ENCODE measurements around the gene MYO15A. TPM values are rescaled to one million over a fixed set of nuclear protein-coding genes. Genes with fewer than 3 reads are reported as not detected.

The MYO15A gene, protein sequence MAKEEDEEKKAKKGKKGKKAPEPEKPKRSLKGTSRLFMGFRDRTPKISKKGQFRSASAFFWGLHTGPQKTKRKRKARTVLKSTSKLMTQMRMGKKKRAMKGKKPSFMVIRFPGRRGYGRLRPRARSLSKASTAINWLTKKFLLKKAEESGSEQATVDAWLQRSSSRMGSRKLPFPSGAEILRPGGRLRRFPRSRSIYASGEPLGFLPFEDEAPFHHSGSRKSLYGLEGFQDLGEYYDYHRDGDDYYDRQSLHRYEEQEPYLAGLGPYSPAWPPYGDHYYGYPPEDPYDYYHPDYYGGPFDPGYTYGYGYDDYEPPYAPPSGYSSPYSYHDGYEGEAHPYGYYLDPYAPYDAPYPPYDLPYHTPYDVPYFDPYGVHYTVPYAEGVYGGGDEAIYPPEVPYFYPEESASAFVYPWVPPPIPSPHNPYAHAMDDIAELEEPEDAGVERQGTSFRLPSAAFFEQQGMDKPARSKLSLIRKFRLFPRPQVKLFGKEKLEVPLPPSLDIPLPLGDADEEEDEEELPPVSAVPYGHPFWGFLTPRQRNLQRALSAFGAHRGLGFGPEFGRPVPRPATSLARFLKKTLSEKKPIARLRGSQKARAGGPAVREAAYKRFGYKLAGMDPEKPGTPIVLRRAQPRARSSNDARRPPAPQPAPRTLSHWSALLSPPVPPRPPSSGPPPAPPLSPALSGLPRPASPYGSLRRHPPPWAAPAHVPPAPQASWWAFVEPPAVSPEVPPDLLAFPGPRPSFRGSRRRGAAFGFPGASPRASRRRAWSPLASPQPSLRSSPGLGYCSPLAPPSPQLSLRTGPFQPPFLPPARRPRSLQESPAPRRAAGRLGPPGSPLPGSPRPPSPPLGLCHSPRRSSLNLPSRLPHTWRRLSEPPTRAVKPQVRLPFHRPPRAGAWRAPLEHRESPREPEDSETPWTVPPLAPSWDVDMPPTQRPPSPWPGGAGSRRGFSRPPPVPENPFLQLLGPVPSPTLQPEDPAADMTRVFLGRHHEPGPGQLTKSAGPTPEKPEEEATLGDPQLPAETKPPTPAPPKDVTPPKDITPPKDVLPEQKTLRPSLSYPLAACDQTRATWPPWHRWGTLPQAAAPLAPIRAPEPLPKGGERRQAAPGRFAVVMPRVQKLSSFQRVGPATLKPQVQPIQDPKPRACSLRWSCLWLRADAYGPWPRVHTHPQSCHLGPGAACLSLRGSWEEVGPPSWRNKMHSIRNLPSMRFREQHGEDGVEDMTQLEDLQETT (N-terminal part only)
- total RNA-seq, result 3.3 TPM
- long read RNA-seq, full-length matches to known transcripts, result 2 of 24 reads
- long read RNA-seq, partial matches to known transcripts, result 0 of 24 reads
- long read RNA-seq, other reads (novel, unspliced or antisense), result 22 of 24 reads

DNA sequence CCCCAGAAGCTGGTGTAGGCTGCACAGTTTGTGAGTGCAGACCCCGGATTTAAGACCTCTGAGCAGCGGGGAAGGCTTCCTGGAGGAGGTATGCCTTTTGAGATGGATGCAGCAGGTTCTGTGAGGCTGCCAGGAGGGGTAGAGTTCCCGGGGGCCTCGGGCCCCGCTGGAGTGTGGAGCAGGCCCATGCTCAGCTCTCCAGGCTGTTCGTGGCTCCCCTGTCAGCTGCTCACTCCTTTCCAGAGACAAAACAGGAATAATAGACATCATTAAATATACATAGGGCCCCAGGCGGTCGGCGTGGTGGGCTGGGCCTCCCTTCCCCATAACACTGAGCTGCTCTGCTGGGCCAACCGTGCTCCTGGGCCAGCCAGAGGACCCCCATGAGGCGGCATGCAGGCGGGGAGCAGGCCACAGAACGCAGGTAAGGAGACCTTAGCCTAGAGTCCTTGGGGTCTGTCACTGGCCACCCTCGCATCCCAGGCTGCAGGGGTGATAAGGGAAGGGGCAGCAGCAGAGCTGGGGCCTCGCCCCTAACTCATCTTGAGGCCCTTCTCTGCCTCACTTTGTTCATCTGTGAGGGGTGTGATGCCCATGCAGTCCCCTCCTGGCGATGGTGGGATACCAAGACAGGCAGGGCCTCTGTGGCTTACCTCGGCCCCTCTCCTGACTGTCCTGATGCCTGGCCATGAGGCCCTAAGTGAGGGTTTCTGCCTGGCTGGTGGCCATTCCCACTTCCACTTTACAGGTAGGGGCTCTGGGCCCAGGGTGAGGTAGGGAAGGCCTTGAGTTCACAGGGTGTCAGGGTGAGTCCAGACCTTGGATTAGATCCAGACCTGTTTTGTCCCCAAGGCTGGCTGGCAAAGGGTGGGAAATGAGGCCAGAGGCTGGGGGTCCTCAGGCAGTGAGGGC lies at the start of gene MYO15A:
Gene MYO15A (plus strand): TSS at position 356 of the 912 bp plus-strand sequence. CDS start 10,045 bp downstream, outside the sequence.
- DNase-seq, result no peak
- no peaks in the 10 kb centered on the region for H3K9me3 ChIP-seq

DNA sequence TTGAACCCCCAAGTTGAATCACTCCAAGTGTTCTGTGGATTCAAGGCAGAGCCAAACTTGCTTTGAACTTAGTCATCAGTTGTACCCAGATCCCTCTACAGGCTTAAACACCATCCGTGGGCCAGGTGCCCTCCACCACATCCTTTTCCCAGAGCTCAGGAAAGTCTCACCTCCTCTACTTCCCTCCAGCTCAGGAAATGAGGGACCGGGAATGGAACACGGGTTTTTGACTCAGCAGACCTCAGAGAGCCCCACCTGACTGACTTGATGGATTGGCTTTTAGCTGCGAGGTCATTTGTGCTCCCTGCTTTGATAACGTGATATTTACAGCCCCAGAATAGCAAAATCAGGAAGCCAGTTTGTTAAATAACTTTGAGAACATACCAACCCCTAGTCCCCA lies 49.3 kb upstream of the MYO15A start:
- Histone ChIP-seq H3K4me1 (no peaks in the 10 kb centered on the region), H3K36me3 (peaks cover 88% of the 10 kb centered on the region), H3K4me3 (no peak overlapping the region), H3K9me3 (no peaks in the 10 kb centered on the region), H3K27ac (no peak overlapping the region), H3K27me3 (ENCODE audit: low read depth) (no peaks in the 10 kb centered on the region)
- TF ChIP-seq, protein P1, sequence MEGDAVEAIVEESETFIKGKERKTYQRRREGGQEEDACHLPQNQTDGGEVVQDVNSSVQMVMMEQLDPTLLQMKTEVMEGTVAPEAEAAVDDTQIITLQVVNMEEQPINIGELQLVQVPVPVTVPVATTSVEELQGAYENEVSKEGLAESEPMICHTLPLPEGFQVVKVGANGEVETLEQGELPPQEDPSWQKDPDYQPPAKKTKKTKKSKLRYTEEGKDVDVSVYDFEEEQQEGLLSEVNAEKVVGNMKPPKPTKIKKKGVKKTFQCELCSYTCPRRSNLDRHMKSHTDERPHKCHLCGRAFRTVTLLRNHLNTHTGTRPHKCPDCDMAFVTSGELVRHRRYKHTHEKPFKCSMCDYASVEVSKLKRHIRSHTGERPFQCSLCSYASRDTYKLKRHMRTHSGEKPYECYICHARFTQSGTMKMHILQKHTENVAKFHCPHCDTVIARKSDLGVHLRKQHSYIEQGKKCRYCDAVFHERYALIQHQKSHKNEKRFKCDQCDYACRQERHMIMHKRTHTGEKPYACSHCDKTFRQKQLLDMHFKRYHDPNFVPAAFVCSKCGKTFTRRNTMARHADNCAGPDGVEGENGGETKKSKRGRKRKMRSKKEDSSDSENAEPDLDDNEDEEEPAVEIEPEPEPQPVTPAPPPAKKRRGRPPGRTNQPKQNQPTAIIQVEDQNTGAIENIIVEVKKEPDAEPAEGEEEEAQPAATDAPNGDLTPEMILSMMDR (IDR thresholded peaks at IDR 0.05), result no peak
- intact Hi-C loops (cut with DNase I), result no loop called here
- ATAC-seq, result no peak
- DNase-seq, result no peak

More for the DNA sequence above, at the start of gene MYO15A:
- TF ChIP-seq, protein P1 (IDR thresholded peaks at IDR 0.05), result no peak
- H3K4me1 ChIP-seq, result no peaks in the 10 kb centered on the region
- intact Hi-C loops (cut with DNase I), result no loop called here
- ATAC-seq, result no peak
- no peak within 1 kb of the TSS for H3K4me3 ChIP-seq
- H3K27me3 ChIP-seq (ENCODE audit: low read depth), result no peaks in the 10 kb centered on the region
- H3K36me3 ChIP-seq, result peaks cover 36% of the 10 kb centered on the region
- H3K27ac ChIP-seq, result no peak within 1 kb of the TSS

DNA sequence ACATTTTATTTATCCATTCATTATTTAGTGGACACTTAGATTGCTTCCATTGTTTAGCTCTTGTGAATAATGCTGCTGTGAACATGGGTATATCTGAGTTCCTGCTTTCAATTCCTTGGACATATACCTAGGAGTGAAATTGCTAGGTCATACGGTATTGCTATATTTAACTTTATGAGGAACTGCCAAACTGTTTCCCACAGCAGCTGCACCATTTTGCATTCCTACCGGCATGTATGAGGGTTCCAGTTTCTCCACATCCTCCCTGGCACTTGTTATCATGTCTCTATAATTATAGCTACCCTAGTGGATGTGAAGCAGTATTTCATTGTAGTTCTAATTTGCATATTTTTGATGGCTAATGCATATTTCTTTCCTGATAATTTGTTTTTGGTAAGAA lies 44.5 kb upstream of the MYO15A start:
- Histone ChIP-seq H3K36me3 (peaks cover 67% of the 10 kb centered on the region), H3K9me3 (no peaks in the 10 kb centered on the region), H3K4me3 (no peak overlapping the region), H3K27ac (no peak overlapping the region), H3K27me3 (ENCODE audit: low read depth) (no peaks in the 10 kb centered on the region), H3K4me1 (no peaks in the 10 kb centered on the region)
- intact Hi-C loops (cut with DNase I), result no loop called here
- TF ChIP-seq, protein P1 (IDR thresholded peaks at IDR 0.05), result no peak
- DNase-seq (no peak), ATAC-seq (no peak)

DNA sequence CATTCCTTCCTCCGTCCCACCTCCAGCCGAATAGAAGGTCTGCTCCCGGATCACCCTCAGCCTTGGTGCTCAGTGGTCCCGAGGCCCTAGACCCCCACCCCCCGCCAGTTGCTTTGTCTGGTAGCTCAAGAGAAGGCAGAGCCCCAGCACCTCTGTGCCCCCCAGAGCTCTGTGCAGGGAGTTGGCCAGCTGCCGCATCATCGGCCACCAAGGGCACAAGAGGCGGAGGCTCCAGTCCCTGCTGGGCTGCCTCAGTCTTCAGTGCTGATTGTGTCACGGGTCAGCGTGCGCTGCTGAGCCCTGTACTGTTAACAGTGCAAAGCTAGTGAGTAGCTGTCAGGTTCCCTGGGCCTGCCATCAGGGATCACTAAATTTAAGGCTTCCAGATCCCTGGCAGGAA lies 43.0 kb upstream of the MYO15A start:
- DNase-seq, result no peak
- Histone ChIP-seq H3K9me3 (no peaks in the 10 kb centered on the region), H3K4me1 (no peaks in the 10 kb centered on the region), H3K27me3 (ENCODE audit: low read depth) (no peaks in the 10 kb centered on the region), H3K27ac (no peak overlapping the region), H3K36me3 (peaks cover 55% of the 10 kb centered on the region), H3K4me3 (no peak overlapping the region)
- intact Hi-C loops (cut with DNase I), result no loop called here
- no peak for ATAC-seq
- TF ChIP-seq, protein P1 (IDR thresholded peaks at IDR 0.05), result no peak

Data from lower lobe of right lung (tissue), 2 donors.